ENCODE data around the gene CACNG1.
"Not testable (repeated sequence)": the region's sequence is repeated elsewhere in the genome, so short reads cannot be mapped to it uniquely, and the experiment has no call there.

Gene CACNG1

GRCh38 chr17:67026341-67026740, 18.0 kb upstream of the CACNG1 start:
- no peak for DNase-seq

- DNase-seq = no peak
Observed at GRCh38 chr17:67027031-67027628, 17.2 kb upstream of the CACNG1 start.

- no peak for DNase-seq
Observed at GRCh38 chr17:67030641-67031040, 13.7 kb upstream of the CACNG1 start.

GRCh38 chr17:67032382-67032781, 12.0 kb upstream of the CACNG1 start:
- no peak for DNase-seq

- no peak for DNase-seq
Observed at GRCh38 chr17:67032985-67033384, 11.4 kb upstream of the CACNG1 start.

- no peak for DNase-seq
Observed at GRCh38 chr17:67033613-67034012, 10.7 kb upstream of the CACNG1 start.

- no peak for DNase-seq
Observed at GRCh38 chr17:67035131-67036083, 8.9 kb upstream of the CACNG1 start.

GRCh38 chr17:67038861-67039365, 5.4 kb upstream of the CACNG1 start:
- DNase-seq = no peak

- no peak for DNase-seq
Observed at GRCh38 chr17:67040652-67041051, 3.7 kb upstream of the CACNG1 start.

- not testable (repeated sequence) for DNase-seq
Observed at GRCh38 chr17:67041119-67041518, 3.2 kb upstream of the CACNG1 start.

GRCh38 chr17:67041531-67041930, 2.8 kb upstream of the CACNG1 start:
- DNase-seq = no peak

- DNase-seq = no peak
Observed at GRCh38 chr17:67041941-67042899, 2.1 kb upstream of the CACNG1 start.

GRCh38 chr17:67043283-67043682, 1.1 kb upstream of the CACNG1 start:
- no peak for DNase-seq

GRCh38 chr17:67044940-67045339, 586 bp downstream of the CACNG1 start:
- no peak for DNase-seq

GRCh38 chr17:67046398-67046797, 2.0 kb downstream of the CACNG1 start:
- DNase-seq = no peak

GRCh38 chr17:67047382-67047781, 3.0 kb downstream of the CACNG1 start:
- DNase-seq = no peak

GRCh38 chr17:67049025-67049739, 4.8 kb downstream of the CACNG1 start:
- DNase-seq = no peak

GRCh38 chr17:67050066-67050465, 5.7 kb downstream of the CACNG1 start:
- no peak for DNase-seq

- DNase-seq = no peak
Observed at GRCh38 chr17:67050471-67051154, 6.3 kb downstream of the CACNG1 start.

GRCh38 chr17:67051155-67051538, 6.8 kb downstream of the CACNG1 start:
- no peak for DNase-seq

- no peak for DNase-seq
Observed at GRCh38 chr17:67051837-67052236, 7.5 kb downstream of the CACNG1 start.
